Esophagus squamous epithelium (tissue), 4 donors: Measurements from ENCODE around the gene RPL6.

ENCODE experiments used
- POLR2A ChIP-seq, 4 donors: fragments of 450-650 bp; IDR thresholded peaks; one replicate each; pipeline ENCODE4 v1.6.1; 2017; ENCODE audit warnings: antibody characterized with exemption in 4 of 4, mild to moderate bottlenecking in 4 of 4, moderate library complexity in 3 of 4
- TF ChIP-seq, protein P1 (sequence below), 6 experiments: fragments of 450-650 bp in 4 of 6; fragments of 200-600 bp in 2 of 6; sonication (generic) in 2 of 6; IDR thresholded peaks; one replicate each; pipeline ENCODE4 v1.5.1; 2016 to 2019; ENCODE audit warnings: antibody characterized with exemption in 6 of 6, mild to moderate bottlenecking in 4 of 6, moderate library complexity in 4 of 6

- TF ChIP-seq POLR2A (IDR thresholded peaks at IDR 0.05): peak in 3 of 4 donors; percentile 60 to 77 (median 70)
- TF ChIP-seq, protein P1, sequence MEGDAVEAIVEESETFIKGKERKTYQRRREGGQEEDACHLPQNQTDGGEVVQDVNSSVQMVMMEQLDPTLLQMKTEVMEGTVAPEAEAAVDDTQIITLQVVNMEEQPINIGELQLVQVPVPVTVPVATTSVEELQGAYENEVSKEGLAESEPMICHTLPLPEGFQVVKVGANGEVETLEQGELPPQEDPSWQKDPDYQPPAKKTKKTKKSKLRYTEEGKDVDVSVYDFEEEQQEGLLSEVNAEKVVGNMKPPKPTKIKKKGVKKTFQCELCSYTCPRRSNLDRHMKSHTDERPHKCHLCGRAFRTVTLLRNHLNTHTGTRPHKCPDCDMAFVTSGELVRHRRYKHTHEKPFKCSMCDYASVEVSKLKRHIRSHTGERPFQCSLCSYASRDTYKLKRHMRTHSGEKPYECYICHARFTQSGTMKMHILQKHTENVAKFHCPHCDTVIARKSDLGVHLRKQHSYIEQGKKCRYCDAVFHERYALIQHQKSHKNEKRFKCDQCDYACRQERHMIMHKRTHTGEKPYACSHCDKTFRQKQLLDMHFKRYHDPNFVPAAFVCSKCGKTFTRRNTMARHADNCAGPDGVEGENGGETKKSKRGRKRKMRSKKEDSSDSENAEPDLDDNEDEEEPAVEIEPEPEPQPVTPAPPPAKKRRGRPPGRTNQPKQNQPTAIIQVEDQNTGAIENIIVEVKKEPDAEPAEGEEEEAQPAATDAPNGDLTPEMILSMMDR (IDR thresholded peaks at IDR 0.05): no peak
Measured at GRCh38 chr12:112381883-112382796, 27.3 kb downstream of the RPL6 start, which contains the start of gene HECTD4.
